Mesenchymal stem cell (in vitro differentiated cells and primary cell): ENCODE measurements around the gene MYLK.

Source experiments
- DNase-seq: peaks from one replicate; pipeline ENCODE4 v3.0.0-alpha.2; 2013
- H2AFZ ChIP-seq: one replicate; pipeline ENCODE4 v1.6.1; 2013; ENCODE audit warnings: low read depth, mild to moderate bottlenecking, control low read depth, inconsistent platforms, low read length, moderate library complexity
- H2AK5ac ChIP-seq: 2 replicates; pipeline ENCODE4 v1.6.1; 2013; ENCODE audit warnings: low read length, moderate library complexity, mild to moderate bottlenecking, inconsistent platforms; ENCODE audit not compliant: severe bottlenecking
- H2BK120ac ChIP-seq: one replicate; pipeline ENCODE4 v1.6.1; 2013; ENCODE audit warnings: low read depth, mild to moderate bottlenecking, inconsistent platforms, low read length, moderate library complexity
- H2BK12ac ChIP-seq, 2 experiments: one replicate each; pipeline ENCODE4 v1.6.1; 2013; ENCODE audit warnings: inconsistent platforms in 2 of 2, low read length in 2 of 2, mild to moderate bottlenecking in 2 of 2, moderate library complexity in 2 of 2, control low read depth in 1 of 2
- H2BK15ac ChIP-seq: one replicate; pipeline ENCODE4 v1.6.1; 2013; ENCODE audit warnings: mild to moderate bottlenecking, low read depth, inconsistent platforms; ENCODE audit not compliant: poor library complexity, severe bottlenecking
- H2BK5ac ChIP-seq: 2 replicates; pipeline ENCODE4 v1.6.1; 2013; ENCODE audit warnings: low read depth, mild to moderate bottlenecking, low read length, control low read depth, inconsistent platforms; ENCODE audit not compliant: poor library complexity, severe bottlenecking
- H3K14ac ChIP-seq, 2 experiments: one replicate each; pipeline ENCODE4 v1.6.1; 2013; ENCODE audit warnings: inconsistent platforms in 2 of 2, low read length in 2 of 2, control low read depth in 1 of 2, mild to moderate bottlenecking in 1 of 2, moderate library complexity in 1 of 2
- H3K18ac ChIP-seq, 2 experiments: one replicate each; pipeline ENCODE4 v1.6.1; 2013; ENCODE audit warnings: inconsistent platforms in 2 of 2, low read length in 2 of 2, control low read depth in 1 of 2, low read depth in 1 of 2, mild to moderate bottlenecking in 1 of 2
- H3K23ac ChIP-seq, 2 experiments: one replicate each; pipeline ENCODE4 v1.6.1; 2013; ENCODE audit warnings: inconsistent platforms in 2 of 2, low read length in 2 of 2, mild to moderate bottlenecking in 2 of 2, moderate library complexity in 2 of 2, control low read depth in 1 of 2
- H3K27ac ChIP-seq: 2 replicates; pipeline ENCODE4 v1.5.1; 2013; ENCODE audit warnings: mild to moderate bottlenecking, moderate library complexity, low read length, control low read depth, inconsistent platforms; ENCODE audit not compliant: poor library complexity, severe bottlenecking
- H3K27me3 ChIP-seq, 2 experiments: 2 replicates each; pipeline versions ENCODE4 v1.6.1 to v1.7.0; 2013; ENCODE audit warnings: low read length in 2 of 2, mild to moderate bottlenecking in 2 of 2, moderate library complexity in 2 of 2, control low read depth in 1 of 2, inconsistent platforms in 1 of 2; ENCODE audit not compliant: control insufficient read depth in 1 of 2, insufficient read depth in 1 of 2
- H3K36me3 ChIP-seq, 2 experiments: 2 replicates each; pipeline versions ENCODE4 v1.6.1 to v1.7.0; 2013; ENCODE audit warnings: low read length in 2 of 2, control low read depth in 1 of 2, inconsistent platforms in 1 of 2, low read depth in 1 of 2, mild to moderate bottlenecking in 1 of 2; ENCODE audit not compliant: insufficient read depth in 2 of 2, control insufficient read depth in 1 of 2
- H3K4ac ChIP-seq, 2 experiments: one replicate each; pipeline ENCODE4 v1.6.1; 2013; ENCODE audit warnings: inconsistent platforms in 2 of 2, low read length in 2 of 2, mild to moderate bottlenecking in 2 of 2, moderate library complexity in 2 of 2, control low read depth in 1 of 2, low read depth in 1 of 2
- H3K4me1 ChIP-seq: 2 replicates; pipeline ENCODE4 v1.6.1; 2013; ENCODE audit warnings: low read depth, low read length, control low read depth; ENCODE audit not compliant: control insufficient read depth, insufficient read depth
- H3K4me2 ChIP-seq: 2 replicates; pipeline ENCODE4 v1.6.1; 2013; ENCODE audit warnings: low read length, mild to moderate bottlenecking, inconsistent platforms; ENCODE audit not compliant: poor library complexity, severe bottlenecking
- H3K4me3 ChIP-seq, 2 experiments: 2 replicates each; pipeline versions ENCODE4 v1.5.1 to v1.7.0; 2013; ENCODE audit warnings: low read length in 2 of 2, mild to moderate bottlenecking in 2 of 2, control low read depth in 1 of 2, low read depth in 1 of 2; ENCODE audit not compliant: insufficient read depth in 1 of 2
- H3K79me1 ChIP-seq: replicated peaks from 2 replicates; pipeline ENCODE4 v1.6.1; 2013; ENCODE audit warnings: mild to moderate bottlenecking, control low read depth, low read length, inconsistent platforms; ENCODE audit not compliant: poor library complexity, severe bottlenecking
- H3K9ac ChIP-seq: 2 replicates; pipeline ENCODE4 v1.7.0; 2013; ENCODE audit warnings: mild to moderate bottlenecking, low read length, moderate library complexity
- H3K9me3 ChIP-seq: 2 replicates; pipeline ENCODE4 v1.7.0; 2013; ENCODE audit warnings: mild to moderate bottlenecking, low read length; ENCODE audit not compliant: control insufficient read depth
- H4K8ac ChIP-seq: one replicate; pipeline ENCODE4 v1.6.1; 2013; ENCODE audit warnings: inconsistent platforms, mild to moderate bottlenecking, low read length, moderate library complexity
- H4K91ac ChIP-seq: one replicate; pipeline ENCODE4 v1.6.1; 2013; ENCODE audit warnings: mild to moderate bottlenecking, low read length, inconsistent platforms
- WGBS: methylation state at CpG from one replicate; pipeline ENCODE4 v1.1.7; 2013; ENCODE audit warnings: mixed read lengths; 5-methylcytosine and 5-hydroxymethylcytosine counted together

Gene MYLK

DNA sequence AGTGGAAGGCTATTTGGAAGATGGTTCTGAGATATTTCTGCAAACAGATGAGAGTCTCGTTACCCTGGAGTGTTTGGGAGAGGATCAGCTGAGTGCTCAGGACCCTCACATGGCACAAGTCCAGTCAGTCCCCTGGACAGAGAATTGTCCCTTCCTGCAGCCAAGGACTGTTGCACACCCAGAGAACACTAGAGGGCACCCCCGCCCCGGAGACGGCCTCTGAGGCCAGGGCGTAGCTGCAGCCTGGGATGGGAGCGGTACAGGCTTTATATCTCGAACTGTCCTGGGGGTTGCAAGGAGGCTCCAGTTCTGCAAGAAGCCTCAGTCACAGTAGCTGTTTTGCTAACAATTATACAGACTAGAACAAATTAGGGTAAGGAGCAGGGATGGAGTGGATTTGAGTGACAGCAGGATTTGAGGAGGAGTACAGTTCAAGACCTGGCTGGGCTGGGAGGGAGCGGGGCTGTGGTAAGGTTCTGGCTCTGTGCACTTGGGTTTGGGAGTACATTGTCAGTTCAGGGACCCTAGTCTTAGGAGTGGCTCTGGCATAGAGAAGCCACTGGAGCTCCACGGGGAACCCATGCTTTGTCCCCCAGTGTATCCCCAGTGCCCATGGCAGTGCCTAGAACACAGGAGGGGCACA, 231.7 kb downstream of the MYLK start:
- H3K4me2 ChIP-seq = no peak overlapping the region
- peak overlapping the region; percentile 89 for H3K27ac ChIP-seq
- H2AFZ ChIP-seq = no peak overlapping the region
- DNase-seq = peak; percentile 82
- H2BK15ac ChIP-seq = no peak overlapping the region
- H3K9ac ChIP-seq = peak overlapping the region; percentile 45
- no peak overlapping the region for H3K4me3 ChIP-seq
- no peaks in the 10 kb centered on the region for H3K9me3 ChIP-seq
- no peaks in the 10 kb centered on the region for H3K27me3 ChIP-seq
- H3K23ac ChIP-seq = no peak overlapping the region
- peaks cover 46 to 65% of the 10 kb centered on the region in 2 experiments for H3K36me3 ChIP-seq
- H3K18ac ChIP-seq = peak overlapping the region; percentile 69 to 84
- no peak overlapping the region for H2BK5ac ChIP-seq
- peaks cover 14% of the 10 kb centered on the region for H3K4me1 ChIP-seq
- WGBS = 32% methylated on average over 9 of the region's 9 CpGs
- peak overlapping the region; percentile 23 for H2BK120ac ChIP-seq
- H3K4ac ChIP-seq = peak overlapping the region; percentile 36 to 45
- peak overlapping the region; percentile 11 for H2AK5ac ChIP-seq
- H3K14ac ChIP-seq = peak overlapping the region in 1 of 2 experiments; percentile 84
- peak overlapping the region; percentile 94 for H4K91ac ChIP-seq
- peaks cover 29% of the 10 kb centered on the region for H3K79me1 ChIP-seq
- peak overlapping the region; percentile 83 for H4K8ac ChIP-seq
- H2BK12ac ChIP-seq = peak overlapping the region; percentile 84 to 93

DNA sequence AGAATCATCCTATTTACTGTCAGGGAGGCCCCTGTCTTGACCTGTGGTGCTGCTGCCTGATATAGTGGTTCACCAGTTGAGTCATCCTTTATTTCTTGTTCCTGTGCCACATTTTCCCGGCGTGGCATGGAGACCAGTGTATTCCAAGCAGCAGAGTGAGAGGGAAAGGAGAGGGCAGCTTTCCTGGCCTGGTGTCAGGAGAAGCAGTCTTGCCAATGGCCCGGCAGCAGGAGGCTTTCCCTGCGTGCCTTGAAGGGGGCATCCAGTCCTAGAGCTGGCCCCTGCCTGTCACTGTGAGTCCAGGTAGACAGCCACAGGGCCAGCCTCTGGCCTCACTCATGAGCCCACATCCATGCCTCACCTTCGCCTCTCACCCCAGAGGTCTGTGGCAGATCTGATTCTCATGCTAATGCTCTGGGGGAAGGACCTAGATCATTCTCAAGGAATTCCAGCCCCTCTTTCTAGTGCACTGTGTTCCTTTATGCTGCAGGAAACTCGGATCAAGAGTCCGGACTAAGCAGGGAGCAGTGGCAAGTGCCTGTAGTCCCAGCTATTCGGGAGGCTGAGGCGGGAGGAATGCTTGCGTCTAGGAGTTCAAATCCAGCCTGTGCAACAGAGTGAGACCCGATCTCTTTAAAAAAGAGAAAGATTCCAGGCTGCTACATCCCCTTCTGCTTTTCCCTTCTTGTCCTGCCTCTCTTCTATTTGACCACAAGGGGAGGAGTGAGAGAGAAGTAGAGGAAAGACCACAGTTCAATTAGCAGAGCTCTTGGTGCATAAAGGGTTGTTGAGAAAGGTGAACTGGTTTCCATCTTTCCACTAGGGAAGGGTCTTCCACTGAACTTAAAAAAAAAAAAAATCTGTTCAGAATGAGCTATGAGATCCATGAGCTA, 232.4 kb downstream of the MYLK start:
- Histone ChIP-seq H3K4me1 (peaks cover 14% of the 10 kb centered on the region), H2BK12ac (no peak overlapping the region), H3K4ac (no peak overlapping the region), H2BK15ac (no peak overlapping the region), H3K79me1 (peaks cover 26% of the 10 kb centered on the region), H2AFZ (no peak overlapping the region), H3K18ac (no peak overlapping the region), H3K23ac (no peak overlapping the region), H3K4me2 (no peak overlapping the region), H3K27me3 (no peaks in the 10 kb centered on the region), H2BK5ac (no peak overlapping the region), H4K8ac (no peak overlapping the region), H3K9me3 (no peaks in the 10 kb centered on the region), H4K91ac (no peak overlapping the region), H3K14ac (no peak overlapping the region), H2AK5ac (no peak overlapping the region), H3K9ac (no peak overlapping the region), H2BK120ac (no peak overlapping the region), H3K36me3 (peaks cover 47 to 65% of the 10 kb centered on the region in 2 experiments), H3K4me3 (no peak overlapping the region), H3K27ac (no peak overlapping the region)
- WGBS = 93% methylated on average over 10 of the region's 11 CpGs
- no peak for DNase-seq

DNA sequence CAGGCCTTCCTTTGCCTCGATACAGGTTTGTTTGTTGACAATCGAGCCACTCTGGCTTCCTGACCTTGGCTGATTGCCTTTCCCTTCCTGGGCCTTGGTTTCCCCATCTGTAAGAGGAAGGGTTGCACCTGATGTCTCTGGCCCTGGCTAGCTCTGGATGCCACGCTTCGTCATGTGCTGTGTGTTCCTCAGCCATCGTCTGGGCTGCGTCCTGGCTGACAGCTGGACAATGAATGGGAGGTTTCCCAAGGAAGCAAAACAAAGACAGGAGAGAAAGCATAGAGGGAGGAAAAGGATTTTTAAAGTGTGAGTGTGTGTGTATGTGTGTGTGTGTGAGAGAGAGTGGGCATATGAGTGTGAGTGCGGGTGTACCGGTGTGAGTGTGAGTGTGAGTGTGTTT, 234.0 kb downstream of the MYLK start:
- no peak overlapping the region for H4K91ac ChIP-seq
- peaks cover 26% of the 10 kb centered on the region for H3K79me1 ChIP-seq
- 88% methylated on average over 8 of the region's 8 CpGs for WGBS
- no peak overlapping the region for H2AK5ac ChIP-seq
- no peak overlapping the region for H2AFZ ChIP-seq
- H3K9ac ChIP-seq = no peak overlapping the region
- H3K4me1 ChIP-seq = peaks cover 14% of the 10 kb centered on the region
- H2BK15ac ChIP-seq = no peak overlapping the region
- H3K18ac ChIP-seq = no peak overlapping the region
- H3K27me3 ChIP-seq = no peaks in the 10 kb centered on the region
- no peak overlapping the region for H2BK12ac ChIP-seq
- H2BK120ac ChIP-seq = no peak overlapping the region
- H3K4me2 ChIP-seq = no peak overlapping the region
- H3K36me3 ChIP-seq = peaks cover 53 to 64% of the 10 kb centered on the region in 2 experiments
- no peak overlapping the region for H4K8ac ChIP-seq
- H3K23ac ChIP-seq = no peak overlapping the region
- H2BK5ac ChIP-seq = no peak overlapping the region
- H3K9me3 ChIP-seq = no peaks in the 10 kb centered on the region
- no peak overlapping the region for H3K27ac ChIP-seq
- H3K14ac ChIP-seq = no peak overlapping the region
- no peak overlapping the region for H3K4ac ChIP-seq
- H3K4me3 ChIP-seq = no peak overlapping the region
- no peak for DNase-seq

DNA sequence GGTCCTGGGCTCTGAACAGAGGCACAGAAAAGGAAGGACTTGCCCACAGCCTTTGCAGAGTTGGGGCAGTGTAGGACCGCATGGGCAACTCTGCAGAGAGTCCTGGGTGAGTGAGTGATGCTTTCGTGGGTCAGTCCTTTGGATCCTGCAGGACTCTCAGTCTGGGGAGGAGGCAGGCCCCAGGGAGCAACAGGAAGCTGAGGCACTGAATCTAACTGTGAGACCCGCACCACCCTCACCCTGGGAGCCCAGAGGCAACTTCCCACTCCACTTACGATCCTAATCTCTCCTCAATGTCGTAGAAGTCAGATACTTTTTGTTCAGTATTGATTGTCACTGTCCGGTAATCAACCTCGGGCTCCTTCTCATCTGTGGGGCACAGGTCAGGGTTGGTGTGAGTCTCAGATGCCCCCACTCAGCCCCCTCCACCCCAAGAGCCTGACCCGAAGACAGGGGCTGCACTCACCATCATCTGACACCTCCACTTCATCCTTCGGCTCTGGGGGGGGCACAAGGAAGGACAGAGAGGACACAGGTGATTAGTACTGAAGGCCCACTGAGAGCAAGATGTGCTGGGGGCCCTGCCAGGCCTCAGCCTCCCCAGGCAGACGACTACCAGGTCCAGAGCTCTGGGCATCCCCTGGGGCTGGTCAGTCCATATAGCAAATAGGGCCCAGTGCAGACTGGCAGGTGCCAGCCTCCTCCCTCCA, 235.3 kb downstream of the MYLK start:
- Histone ChIP-seq H2BK12ac (no peak overlapping the region), H4K8ac (no peak overlapping the region), H3K4me2 (no peak overlapping the region), H3K27ac (no peak overlapping the region), H3K23ac (no peak overlapping the region), H3K9ac (no peak overlapping the region), H3K4ac (no peak overlapping the region), H3K14ac (no peak overlapping the region), H3K18ac (no peak overlapping the region), H3K27me3 (no peaks in the 10 kb centered on the region), H2AFZ (no peak overlapping the region), H3K4me1 (peaks cover 12% of the 10 kb centered on the region), H3K9me3 (no peaks in the 10 kb centered on the region), H2AK5ac (no peak overlapping the region), H2BK15ac (no peak overlapping the region), H3K4me3 (no peak overlapping the region), H3K36me3 (peaks cover 64 to 66% of the 10 kb centered on the region in 2 experiments), H4K91ac (no peak overlapping the region), H2BK120ac (no peak overlapping the region), H3K79me1 (peaks cover 29% of the 10 kb centered on the region), H2BK5ac (no peak overlapping the region)
- WGBS = 89% methylated on average over 9 of the region's 10 CpGs
- no peak for DNase-seq
